ENCODE measurements around the gene THBD. TPM values are rescaled to one million over a fixed set of nuclear protein-coding genes. Genes with fewer than 3 reads are reported as not detected.

The THBD gene
- total and polyA plus RNA-seq, 2 of the 4 experiments (the other 2 are of a cell fraction): 0.07 TPM; not detected in 1

DNA sequence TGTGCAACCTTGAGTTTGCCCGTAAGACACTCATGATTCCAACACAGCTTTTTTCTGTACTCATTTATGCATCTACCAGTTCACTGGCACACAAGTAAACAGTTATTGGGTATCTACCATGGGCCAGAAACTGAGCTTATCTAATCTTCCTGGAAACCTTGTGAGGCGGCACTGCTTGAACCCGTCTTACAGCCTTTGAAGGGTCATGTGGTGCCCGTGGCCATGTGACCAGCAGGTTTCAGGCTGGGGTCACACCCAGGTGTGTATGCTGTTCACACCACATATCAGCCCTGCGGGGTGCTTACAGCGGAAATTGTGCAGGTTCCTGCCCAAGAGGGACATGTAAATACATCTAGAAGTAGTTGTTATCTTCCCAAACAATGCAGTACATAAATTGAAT, 6.1 kb downstream of the THBD start:
- intact Hi-C loops (cut with micrococcal nuclease) (no loop called here), in situ Hi-C loops (cut with MboI; ENCODE audit: low sequenced_read_pairs) (no loop called here)
- peaks cover 56% of the 10 kb centered on the region for H3K27me3 ChIP-seq (ENCODE audit: control insufficient read depth, insufficient read depth, low read length)

More for the DNA sequence above, 6.1 kb downstream of the THBD start:
- Histone ChIP-seq H2AFZ (replicated peaks; ENCODE audit: low read length, poor library complexity) (no peak overlapping the region), H3K9me1 (ENCODE audit: insufficient read depth, low read length) (no peaks in the 10 kb centered on the region), H3K4me1 (ENCODE audit: control insufficient read depth, insufficient read depth, low read length) (no peaks in the 10 kb centered on the region; the same call in 1 of the 2 replicates), H2BK5ac (ENCODE audit: low read depth, low read length, poor library complexity, severe bottlenecking) (no peak overlapping the region), H3K9me3 (ENCODE audit: control insufficient read depth, insufficient read depth, low read length) (peaks cover 3% of the 10 kb centered on the region; the same call in 1 of the 2 replicates), H4K20me1 (ENCODE audit: insufficient read depth, low read length) (no peaks in the 10 kb centered on the region), H2BK15ac (ENCODE audit: low read depth, low read length) (no peak overlapping the region), H4K5ac (ENCODE audit: low read depth, low read length) (no peak overlapping the region), H3K79me1 (ENCODE audit: low read depth in 1 of 2, low read length in 2 of 2) (no peaks in the 10 kb centered on the region), H2AK5ac (ENCODE audit: low read depth, low read length) (no peak overlapping the region), H2BK120ac (ENCODE audit: low read depth, low read length) (no peak overlapping the region), H3K14ac (replicated peaks; ENCODE audit: low read depth, low read length) (no peak overlapping the region), H4K91ac (ENCODE audit: insufficient read depth, low read depth, low read length) (no peak overlapping the region), H3K18ac (ENCODE audit: low read depth, low read length) (no peak overlapping the region), H3K23ac (ENCODE audit: low read depth, low read length) (no peak overlapping the region), H2BK20ac (ENCODE audit: low read depth, low read length) (no peak overlapping the region), H2AK9ac (replicated peaks; ENCODE audit: low read depth, low read length, poor library complexity) (no peak overlapping the region), H3K4me3 (ENCODE audit: insufficient read depth, low read depth, low read length) (no peak overlapping the region), H4K8ac (ENCODE audit: low read depth in 2 of 2, low read length in 2 of 2) (no peak overlapping the region), H3K36me3 (ENCODE audit: control insufficient read depth, insufficient read depth, low read length) (no peaks in the 10 kb centered on the region), H3K4me2 (ENCODE audit: low read depth, low read length) (no peak overlapping the region), H3K56ac (ENCODE audit: extremely low read depth, insufficient read depth, low read length) (no peak overlapping the region), H3K4ac (ENCODE audit: low read depth, low read length) (no peak overlapping the region), H3K27ac (ENCODE audit: insufficient read depth, low read length) (no peak overlapping the region), H3K9ac (ENCODE audit: low read depth, low read length) (no peak overlapping the region)
- DNase-seq: no peak
- no peak for ATAC-seq (ENCODE audit: low read depth)
- ChIA-PET POLR2A (ENCODE audit: unreplicated experiment) (no interaction called here), CTCF (no interaction called here)
- TF ChIP-seq RFX5 (IDR thresholded peaks at IDR 0.05; ENCODE audit: low read depth, low read length): no peak
- no peak for TF ChIP-seq POLR2A (IDR thresholded peaks at IDR 0.05; ENCODE audit: low read depth, low read length)
- no peak for TF ChIP-seq MAZ (IDR thresholded peaks at IDR 0.05; ENCODE audit: borderline replicate concordance, low read depth, low read length)
- no peak for TF ChIP-seq MXI1 (IDR thresholded peaks at IDR 0.05; ENCODE audit: borderline replicate concordance, low read depth, low read length)
- TF ChIP-seq CHD1 (IDR thresholded peaks at IDR 0.05; ENCODE audit: low read depth, low read length): no peak
- WGBS, 2 experiments (ENCODE audit: extremely low coverage in 2 of 2, insufficient read length in 1 of 2): 86% methylated on average over 3 of the region's 6 CpGs; no CpG with 5 or more reads in 1 of the 2 experiments
- BruUV-seq (replicated peaks): no TSS peak
- dilution Hi-C loops (cut with HindIII; ENCODE audit: low sequenced_read_pairs, unreplicated experiment): no loop called here
